Pancreas (tissue), 10 donors: ENCODE data around the gene MVD. TPM values are rescaled to one million over a fixed set of nuclear protein-coding genes. Genes with fewer than 3 reads are reported as not detected.

Source experiments
- ATAC-seq, 4 donors: fragments of 200-7000 bp; cut with Tn5 transposase; one replicate each; pipeline versions ENCODE4 v1.8.0 to v1.9.1; 2020; ENCODE audit warnings: mild to moderate bottlenecking in 4 of 4, moderate library complexity in 4 of 4
- DNase-seq, 6 donors: peaks; one replicate each; pipeline ENCODE4 v3.0.0-alpha.2; 2020
- FAIRE-seq: peaks from 2 replicates; lab custom pipeline; 2012; peaks lifted over from hg19 to GRCh38; lab: Jason Lieb, UNC
- H3K27ac ChIP-seq, 4 donors: fragments of 200-600 bp; sonication (generic); 1 replicate in 3 of 4; 2 replicates in 1 of 4; pipeline versions ENCODE4 v1.5.0 to v1.8.0; 2020
- H3K27me3 ChIP-seq, 4 donors: fragments of 200-600 bp; one replicate each; pipeline ENCODE4 v1.8.0; 2021
- H3K36me3 ChIP-seq, 3 donors: fragments of 200-600 bp; sonication (generic) in 1 of 3; one replicate each; pipeline versions ENCODE4 v1.5.0 to v1.8.0; 2020 to 2021
- H3K4me1 ChIP-seq, 3 donors: fragments of 200-600 bp; one replicate each; pipeline ENCODE4 v1.8.0; 2021
- H3K4me3 ChIP-seq, 4 donors: fragments of 200-600 bp; sonication (generic) in 2 of 4; one replicate each; pipeline versions ENCODE4 v1.5.0 to v1.8.0; 2020 to 2021
- H3K9me3 ChIP-seq, 4 donors: fragments of 200-600 bp; one replicate each; pipeline ENCODE4 v1.8.0; 2021
- WGBS, 2 donors: extraction: QIAGEN DNeasy Blood & Tissue Kit; methylation state at CpG; one replicate each; pipeline ENCODE4 v1.1.7; 2013; 5-methylcytosine and 5-hydroxymethylcytosine counted together
- intact Hi-C, 3 donors: fragments of 100-400 bp; cut with DNase I; formaldehyde crosslinking; loops; one replicate each; pipeline versions ENCODE4 v1.11.1 to v1.14.2; 2022
- polyA plus RNA-seq, 2 donors: library from polyadenylated mRNA; stranded (reverse); fragments of 200-250 nt; gene quantifications; one replicate each; pipeline ENCODE4 v1.2.3, GENCODE V29; 2013
- total RNA-seq, 6 donors: library from RNA; stranded (reverse); fragmentation: NEBNext Ultra II Directional in 4 of 6; extraction: Animal tissue kit (Norgen Biotek cat#: 25700) in 4 of 6; gene quantifications; one replicate each; pipeline versions ENCODE4 v1.2.1 to v1.2.4, GENCODE V29; 2021 to 2023
- TF ChIP-seq, protein P1 (sequence below), 4 donors: fragments of 200-600 bp; sonication (generic) in 3 of 4; IDR thresholded peaks; one replicate each; pipeline versions ENCODE4 v1.5.0 to v1.8.0; 2021; ENCODE audit warnings: antibody characterized with exemption in 4 of 4
- donor health status: healthy with polysubstance abuse.
- donor health status: DM: no; HTN: no; CAD: no; lungs with moderate emphysema.
- donor health status: DM: no; HTN: no; CAD: no.
- donor health status: control.
- donor health status: control.
- donor health status: Bipolar disorder and iron deficiency.
- donor health status: DM: yes; HTN: yes; CAD: no.
- donor health status: DM: no; HTN: no; CAD: no.
- donor health status: DM: no; HTN: no; CAD: no.
- donor health status: DM: yes; HTN: yes; CAD: no.

Gene MVD
- total and polyA plus RNA-seq, 8 donors, result 12.7 to 46.6 (median 17.5) TPM

DNA sequence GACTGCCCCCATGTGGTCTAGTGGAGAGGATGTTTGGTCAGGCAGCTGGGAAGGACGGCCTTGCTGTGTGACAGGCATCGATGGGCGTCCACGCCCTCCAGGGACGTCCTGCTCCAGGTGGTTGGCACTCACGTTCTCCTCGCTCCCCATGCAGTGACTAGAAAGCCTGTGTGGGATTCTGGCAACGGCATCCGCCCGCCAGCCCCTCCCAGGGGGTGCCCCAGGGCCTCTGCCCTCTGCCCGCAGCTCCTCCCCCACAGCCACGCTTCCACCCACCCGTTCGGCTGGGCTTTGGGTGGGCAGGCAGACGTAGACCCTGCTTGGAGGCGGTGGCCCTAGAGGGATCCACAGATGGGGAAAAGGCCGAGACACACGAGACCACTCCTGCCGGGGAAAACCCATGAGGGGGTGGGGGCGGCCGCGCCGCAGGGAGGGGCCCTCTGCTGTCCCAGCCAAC is 29.2 kb downstream of the MVD start:
- no peaks in the 10 kb centered on the region for H3K27me3 ChIP-seq
- H3K4me3 ChIP-seq, result peak overlapping the region in 1 of 4 donors; percentile 32
- peaks cover 0 to 7% (median 0%) of the 10 kb centered on the region in 3 donors for H3K4me1 ChIP-seq
- FAIRE-seq (no peak), DNase-seq (peak in 1 of 6 donors; percentile 74), ATAC-seq (peak in 2 of 4 donors; percentile 21 to 42)
- H3K27ac ChIP-seq, result no peak overlapping the region
- intact Hi-C loops, result no loop called here
- TF ChIP-seq, protein P1, sequence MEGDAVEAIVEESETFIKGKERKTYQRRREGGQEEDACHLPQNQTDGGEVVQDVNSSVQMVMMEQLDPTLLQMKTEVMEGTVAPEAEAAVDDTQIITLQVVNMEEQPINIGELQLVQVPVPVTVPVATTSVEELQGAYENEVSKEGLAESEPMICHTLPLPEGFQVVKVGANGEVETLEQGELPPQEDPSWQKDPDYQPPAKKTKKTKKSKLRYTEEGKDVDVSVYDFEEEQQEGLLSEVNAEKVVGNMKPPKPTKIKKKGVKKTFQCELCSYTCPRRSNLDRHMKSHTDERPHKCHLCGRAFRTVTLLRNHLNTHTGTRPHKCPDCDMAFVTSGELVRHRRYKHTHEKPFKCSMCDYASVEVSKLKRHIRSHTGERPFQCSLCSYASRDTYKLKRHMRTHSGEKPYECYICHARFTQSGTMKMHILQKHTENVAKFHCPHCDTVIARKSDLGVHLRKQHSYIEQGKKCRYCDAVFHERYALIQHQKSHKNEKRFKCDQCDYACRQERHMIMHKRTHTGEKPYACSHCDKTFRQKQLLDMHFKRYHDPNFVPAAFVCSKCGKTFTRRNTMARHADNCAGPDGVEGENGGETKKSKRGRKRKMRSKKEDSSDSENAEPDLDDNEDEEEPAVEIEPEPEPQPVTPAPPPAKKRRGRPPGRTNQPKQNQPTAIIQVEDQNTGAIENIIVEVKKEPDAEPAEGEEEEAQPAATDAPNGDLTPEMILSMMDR (IDR thresholded peaks at IDR 0.05), result peak in 1 of 4 donors; percentile 8
- H3K36me3 ChIP-seq, result peaks cover 3 to 23% (median 4%) of the 10 kb centered on the region in 3 donors
- 69 to 74% methylated on average over 23 of the region's 23 CpGs for WGBS, 2 donors
- H3K9me3 ChIP-seq, result no peaks in the 10 kb centered on the region

DNA sequence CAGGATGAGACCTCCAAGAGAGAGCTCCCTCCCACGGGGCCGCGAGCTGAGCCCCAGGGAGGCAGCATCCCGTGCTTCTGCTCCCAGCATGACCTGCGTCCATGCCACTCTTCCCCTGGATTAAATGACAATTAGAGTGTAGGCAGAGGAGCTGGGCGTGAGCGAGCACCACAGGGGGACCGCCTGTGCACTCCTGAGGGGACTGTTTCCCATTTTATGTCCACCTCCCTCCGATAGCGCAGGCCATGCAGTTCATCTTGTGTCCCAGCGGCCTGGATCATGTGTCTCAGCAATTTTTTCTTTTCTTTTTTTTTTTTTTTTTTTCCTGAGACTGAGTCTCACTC is 30.3 kb downstream of the MVD start:
- Histone ChIP-seq H3K36me3 (peaks cover 3 to 29% (median 4%) of the 10 kb centered on the region in 3 donors), H3K4me3 (no peak overlapping the region), H3K27me3 (no peaks in the 10 kb centered on the region), H3K9me3 (no peaks in the 10 kb centered on the region), H3K27ac (no peak overlapping the region), H3K4me1 (no peaks in the 10 kb centered on the region)
- TF ChIP-seq, protein P1 (IDR thresholded peaks at IDR 0.05), result no peak
- DNase-seq (no peak), ATAC-seq (no peak), FAIRE-seq (no peak)
- WGBS, 2 donors, result 97% methylated on average over 11 of the region's 11 CpGs
- intact Hi-C loops, result no loop called here

DNA sequence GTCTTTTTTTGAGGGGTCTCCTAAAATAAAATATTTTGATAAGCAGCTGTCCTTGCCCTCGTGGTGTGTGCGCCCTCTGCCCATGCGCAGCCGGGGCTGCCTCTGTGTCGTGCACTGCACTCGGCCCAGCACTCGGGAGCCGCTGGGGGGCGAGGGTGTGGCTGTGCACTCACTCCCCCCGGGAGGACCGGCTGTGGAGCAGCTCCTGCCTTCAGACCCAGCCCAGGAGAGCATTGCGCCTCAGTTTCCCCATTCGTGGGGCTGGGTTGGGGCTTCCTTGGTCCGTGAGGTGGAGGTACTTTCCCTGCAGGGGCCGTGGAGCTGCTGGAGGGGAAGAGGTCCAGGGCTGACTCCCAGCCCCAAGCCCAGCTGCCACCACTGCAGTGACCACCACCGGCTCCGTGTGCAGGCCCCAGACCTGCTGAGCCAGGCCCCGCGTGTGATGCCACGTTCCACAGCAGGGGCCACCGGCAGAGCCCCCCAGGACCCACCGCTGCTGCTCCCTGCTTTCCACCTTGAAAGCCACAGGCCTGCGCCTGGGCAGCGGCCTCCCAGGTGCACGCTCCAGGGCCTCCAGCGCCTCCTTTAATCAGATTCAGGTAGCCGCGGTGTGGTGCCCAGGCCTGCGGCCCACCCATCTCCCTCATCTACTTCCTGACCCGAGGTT is 30.8 kb downstream of the MVD start:
- Histone ChIP-seq H3K9me3 (no peaks in the 10 kb centered on the region), H3K4me1 (no peaks in the 10 kb centered on the region), H3K36me3 (peaks cover 3 to 29% (median 4%) of the 10 kb centered on the region in 3 donors), H3K4me3 (no peak overlapping the region), H3K27me3 (no peaks in the 10 kb centered on the region), H3K27ac (no peak overlapping the region)
- DNase-seq, result peak in 1 of 6 donors; percentile 69
- no peak for ATAC-seq
- 88 to 90% methylated on average over 29 to 30 of the region's 30 CpGs for WGBS, 2 donors
- intact Hi-C loops, result no loop called here
- TF ChIP-seq, protein P1 (IDR thresholded peaks at IDR 0.05), result no peak
- FAIRE-seq, result no peak

DNA sequence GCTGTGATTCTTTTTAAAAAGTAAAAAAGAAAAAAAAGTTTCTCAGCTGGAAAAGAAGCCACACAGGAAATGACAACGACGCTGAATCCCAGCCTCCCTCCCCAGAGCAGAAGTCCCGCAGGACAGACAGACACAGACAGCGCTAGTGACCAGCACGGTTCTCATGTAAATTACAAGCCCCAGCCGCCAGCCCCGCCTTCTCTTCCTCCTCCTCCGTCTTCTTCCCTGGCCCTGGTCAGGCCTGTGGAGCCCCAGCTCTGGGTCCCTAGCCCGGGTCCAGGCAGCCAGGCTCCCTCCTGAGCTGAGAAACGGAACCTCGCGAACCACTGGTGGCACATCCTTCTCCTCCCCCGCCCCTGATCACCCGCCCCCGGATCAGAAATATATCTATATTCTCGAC is 31.5 kb downstream of the MVD start:
- intact Hi-C loops, result no loop called here
- no peak for FAIRE-seq
- Histone ChIP-seq H3K4me3 (no peak overlapping the region), H3K36me3 (peaks cover 3 to 29% (median 4%) of the 10 kb centered on the region in 3 donors), H3K27me3 (no peaks in the 10 kb centered on the region), H3K9me3 (no peaks in the 10 kb centered on the region), H3K4me1 (no peaks in the 10 kb centered on the region), H3K27ac (no peak overlapping the region)
- ATAC-seq, result no peak
- DNase-seq, result no peak
- TF ChIP-seq, protein P1 (IDR thresholded peaks at IDR 0.05), result no peak
- 81 to 83% methylated on average over 16 of the region's 16 CpGs for WGBS, 2 donors

DNA sequence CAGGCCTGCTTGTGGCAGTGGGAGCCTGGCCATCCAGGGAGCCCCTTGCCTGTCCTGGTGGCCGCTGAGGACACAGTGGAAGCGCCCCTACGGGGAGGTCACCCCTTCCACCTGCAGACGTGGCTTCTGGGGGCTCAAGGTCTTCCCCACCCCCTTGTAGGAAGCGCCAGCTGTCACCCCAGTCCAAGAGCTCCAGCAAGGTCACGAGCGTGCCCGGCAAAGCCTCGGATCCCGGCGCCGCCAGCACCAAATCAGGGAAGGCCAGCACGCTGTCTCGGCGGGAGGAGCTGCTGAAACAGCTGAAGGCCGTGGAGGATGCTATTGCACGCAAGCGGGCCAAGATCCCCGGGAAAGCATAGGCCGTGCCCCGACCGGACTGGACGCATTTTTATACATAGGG is 31.9 kb downstream of the MVD start:
- Histone ChIP-seq H3K9me3 (no peaks in the 10 kb centered on the region), H3K36me3 (peaks cover 3 to 29% (median 4%) of the 10 kb centered on the region in 3 donors), H3K4me1 (no peaks in the 10 kb centered on the region), H3K27me3 (no peaks in the 10 kb centered on the region), H3K27ac (no peak overlapping the region), H3K4me3 (no peak overlapping the region)
- 93% methylated on average over 23 of the region's 23 CpGs for WGBS, 2 donors
- no peak for ATAC-seq
- no peak for FAIRE-seq
- TF ChIP-seq, protein P1 (IDR thresholded peaks at IDR 0.05), result no peak
- no peak for DNase-seq
- intact Hi-C loops, result no loop called here
